ENCODE data around the gene HDAC11.

DNA sequence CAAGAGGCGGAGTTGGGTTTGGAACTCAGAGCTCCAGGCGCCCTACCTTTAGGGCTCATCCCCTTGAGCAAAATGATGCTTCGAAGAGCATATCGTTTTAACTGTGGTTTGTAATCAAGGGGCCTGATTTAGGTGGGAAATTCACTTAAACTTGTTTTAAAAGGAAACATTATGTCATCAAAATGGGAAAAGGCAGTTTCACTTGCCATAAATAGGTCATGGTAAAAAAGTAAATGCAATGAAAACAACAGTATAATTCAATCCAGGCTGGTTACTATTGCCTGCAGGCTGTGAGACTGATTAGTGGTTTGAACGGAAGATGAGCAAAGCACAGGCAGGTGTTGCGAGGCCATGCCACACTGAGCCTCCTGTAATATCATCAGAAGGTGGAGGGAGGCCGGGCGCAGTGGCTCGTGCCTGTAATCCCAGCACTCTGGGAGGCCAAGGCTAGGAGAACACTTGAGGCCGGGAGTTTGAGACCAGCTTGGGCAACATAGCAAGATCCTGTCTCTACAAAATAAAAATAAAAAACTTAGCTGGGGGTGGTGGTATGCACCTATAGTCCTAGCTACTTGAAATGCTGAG, 2.1 kb downstream of the HDAC11 start:
- no peak for TF ChIP-seq CTCF (IDR thresholded peaks at IDR 0.05; ENCODE audit: low read length)
- no peak for TF ChIP-seq EZH2phosphoT487 (IDR thresholded peaks at IDR 0.05; ENCODE audit: low read length)
- TF ChIP-seq EZH2 (optimal IDR thresholded peaks at IDR 0.05; ENCODE audit: low read depth, low read length), result no peak

Data from MM.1S (cell line).